NCI-H748 (cell line): Measurements from ENCODE around the gene PNMA6E.
"Not testable (repeated sequence)": the region's sequence is repeated elsewhere in the genome, so short reads cannot be mapped to it uniquely, and the experiment has no call there.

Source experiments
- DNase-seq: peaks from one replicate; lab custom pipeline; 2025; ENCODE audit not compliant: unreplicated experiment; lab: John Stamatoyannopoulos, UW

PNMA6E gene

GRCh38 chrX:153386097-153386496 lies 15.1 kb downstream of the PNMA6E start:
- no peak for DNase-seq

- DNase-seq = not testable (repeated sequence)
These were observed 16.2 kb downstream of the PNMA6E start for GRCh38 chrX:153384973-153385372.

- no peak for DNase-seq
These were observed 16.8 kb downstream of the PNMA6E start for GRCh38 chrX:153384390-153384789.

GRCh38 chrX:153382563-153383482 lies 18.3 kb downstream of the PNMA6E start:
- DNase-seq = no peak

GRCh38 chrX:153381684-153382532 lies 19.2 kb downstream of the PNMA6E start:
- DNase-seq = peak; percentile 85

- no peak for DNase-seq
These were observed 20.5 kb downstream of the PNMA6E start for GRCh38 chrX:153380691-153381090.

- no peak for DNase-seq
These were observed 21.1 kb downstream of the PNMA6E start for GRCh38 chrX:153379971-153380581.

GRCh38 chrX:153379508-153379907 lies 21.6 kb downstream of the PNMA6E start:
- DNase-seq = no peak

- no peak for DNase-seq
These were observed 22.5 kb downstream of the PNMA6E start for GRCh38 chrX:153378607-153379006.

- DNase-seq = no peak
These were observed 23.4 kb downstream of the PNMA6E start for GRCh38 chrX:153377727-153378126.

GRCh38 chrX:153375571-153375970 lies 25.6 kb downstream of the PNMA6E start:
- no peak for DNase-seq

GRCh38 chrX:153374426-153374825 lies 26.7 kb downstream of the PNMA6E start:
- DNase-seq = no peak

GRCh38 chrX:153372949-153373348 lies 28.2 kb downstream of the PNMA6E start:
- DNase-seq = no peak

GRCh38 chrX:153371256-153371655 lies 29.9 kb downstream of the PNMA6E start:
- no peak for DNase-seq

GRCh38 chrX:153370293-153371055 lies 30.7 kb downstream of the PNMA6E start:
- no peak for DNase-seq

GRCh38 chrX:153366878-153367538 lies 34.1 kb downstream of the PNMA6E start:
- DNase-seq = no peak

GRCh38 chrX:153366119-153366518 lies 35.0 kb downstream of the PNMA6E start:
- DNase-seq = no peak

GRCh38 chrX:153365670-153366069 lies 35.5 kb downstream of the PNMA6E start:
- no peak for DNase-seq

GRCh38 chrX:153361781-153362397 lies 39.3 kb downstream of the PNMA6E start:
- no peak for DNase-seq

- no peak for DNase-seq
These were observed 43.3 kb downstream of the PNMA6E start for GRCh38 chrX:153357877-153358276.
